NOMO-1 (cell line): ENCODE measurements around the gene GALNT15.

ENCODE experiments used
- DNase-seq, 2 experiments: peaks; one replicate each; lab custom pipeline; 2025; ENCODE audit not compliant: unreplicated experiment in 2 of 2; lab: John Stamatoyannopoulos, UW

Gene GALNT15

DNA sequence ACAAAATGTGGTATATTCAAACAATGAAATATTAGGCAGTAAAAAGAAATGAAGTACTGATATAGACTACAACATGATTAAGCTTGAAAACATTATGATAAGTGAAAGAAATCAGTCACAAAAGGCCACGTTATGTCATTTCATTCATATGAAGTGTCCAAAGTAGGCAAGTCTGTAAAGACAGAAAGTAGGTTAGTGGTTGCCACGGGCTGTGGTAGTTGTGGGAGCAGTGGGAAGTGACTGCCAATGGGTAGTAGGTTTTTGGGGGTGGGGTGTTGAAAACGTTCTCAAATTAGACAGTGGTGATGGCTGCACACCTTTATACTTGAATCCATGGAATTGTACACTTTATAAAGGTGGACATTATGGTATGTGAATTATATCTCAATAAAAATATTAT lies 12.1 kb downstream of the GALNT15 start:
- DNase-seq = no peak

DNA sequence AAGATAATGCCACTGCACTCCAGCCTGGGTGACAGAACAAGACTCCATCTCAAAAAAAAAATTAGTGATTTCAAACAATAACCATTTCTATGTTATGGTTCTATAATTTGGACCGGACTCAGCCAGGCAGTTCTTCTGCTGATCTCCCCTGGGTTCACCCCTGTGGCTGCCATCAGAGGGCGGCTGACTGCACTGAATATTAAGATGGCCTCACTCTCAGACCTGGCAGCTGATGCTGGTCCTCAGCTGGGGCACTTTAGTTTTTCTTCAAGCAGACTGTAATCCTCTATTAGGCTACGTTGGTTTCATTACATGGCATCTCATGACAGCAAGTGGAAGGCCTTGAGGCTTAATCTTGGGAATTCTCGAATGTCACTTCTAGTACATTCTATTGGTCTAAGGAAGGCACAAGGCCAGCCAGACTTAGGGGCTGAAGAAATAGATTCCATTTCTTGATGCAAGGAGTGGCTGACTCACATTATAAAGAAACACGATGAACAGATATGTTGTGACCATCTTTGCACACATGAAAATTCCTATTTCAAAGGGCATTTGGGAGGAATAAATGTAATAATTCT lies 12.8 kb downstream of the GALNT15 start:
- DNase-seq = no peak

DNA sequence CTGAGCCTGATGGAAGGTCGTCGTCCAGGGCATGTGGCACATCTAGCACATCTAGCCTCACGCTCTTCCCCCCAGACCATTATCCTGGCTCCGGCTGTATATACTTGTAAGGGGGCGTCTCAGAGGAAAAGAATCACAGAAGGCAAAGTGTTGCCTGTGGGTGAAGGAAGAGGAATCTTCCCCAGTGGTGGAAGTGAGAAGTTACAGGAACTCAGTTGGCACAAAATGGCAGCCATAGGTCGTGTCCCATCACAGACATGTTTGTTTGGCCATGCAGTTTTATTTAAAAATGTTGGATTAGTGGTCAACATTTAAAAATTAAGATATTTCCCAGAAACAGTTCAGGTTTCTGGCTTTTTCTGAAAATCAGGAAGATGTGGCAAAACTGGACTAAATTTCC lies 13.6 kb downstream of the GALNT15 start:
- no peak for DNase-seq

DNA sequence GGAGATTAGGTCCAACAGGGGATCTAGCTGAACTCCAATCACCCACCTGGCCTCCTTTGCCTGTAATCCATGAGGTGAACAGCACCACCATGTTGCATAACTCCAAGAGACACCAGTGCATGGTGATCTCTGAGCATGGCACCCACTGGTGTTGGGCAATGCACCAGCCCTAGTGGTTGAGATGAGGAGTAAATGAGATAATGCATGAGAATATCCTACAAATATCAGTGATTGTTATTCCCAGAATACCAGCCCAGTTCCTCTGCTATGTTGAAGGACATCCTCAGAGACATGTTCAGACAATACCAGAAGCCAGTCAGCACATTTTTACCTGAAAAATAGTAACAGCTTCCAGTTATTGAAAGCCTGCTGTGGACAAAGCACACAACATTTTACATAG lies 14.7 kb downstream of the GALNT15 start:
- no peak for DNase-seq

DNA sequence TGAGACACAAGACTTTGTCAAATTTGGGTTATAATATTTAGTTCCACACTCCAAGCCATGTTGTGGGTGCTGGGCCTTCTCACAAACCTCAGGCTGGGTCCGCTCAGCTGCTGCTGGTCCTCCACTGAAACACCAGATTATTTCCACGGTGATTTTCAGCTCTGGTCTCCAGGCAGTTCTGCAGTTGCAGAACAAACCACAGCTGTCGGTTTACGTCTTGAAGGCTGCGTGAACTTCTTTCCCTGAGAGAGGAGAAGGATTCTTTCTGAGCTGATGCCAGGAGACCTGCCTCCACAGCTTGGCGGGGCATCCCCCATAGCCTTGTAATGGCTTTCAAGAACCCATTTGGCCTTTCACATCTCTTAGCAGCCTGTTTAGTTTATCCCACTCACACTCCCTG lies 16.2 kb downstream of the GALNT15 start:
- DNase-seq = no peak

DNA sequence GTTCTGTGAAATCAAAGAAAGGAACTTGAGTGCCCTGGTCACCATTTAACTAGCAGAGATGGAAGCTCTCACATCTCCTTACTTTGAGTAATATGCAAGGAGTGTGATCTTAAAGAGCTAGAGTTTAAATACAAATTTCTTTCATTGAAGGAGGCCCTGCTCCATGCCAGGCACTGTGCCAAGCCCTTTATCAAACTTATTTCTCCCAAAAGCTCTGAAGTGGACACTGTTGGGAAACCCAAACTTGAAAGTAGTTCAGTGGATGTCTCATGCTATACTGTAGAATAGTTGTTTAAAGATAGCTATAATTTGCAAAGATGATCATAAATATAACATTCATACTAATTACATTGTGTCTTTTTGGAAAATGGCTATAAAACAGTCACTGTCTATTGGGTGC lies 17.1 kb downstream of the GALNT15 start:
- no peak for DNase-seq

DNA sequence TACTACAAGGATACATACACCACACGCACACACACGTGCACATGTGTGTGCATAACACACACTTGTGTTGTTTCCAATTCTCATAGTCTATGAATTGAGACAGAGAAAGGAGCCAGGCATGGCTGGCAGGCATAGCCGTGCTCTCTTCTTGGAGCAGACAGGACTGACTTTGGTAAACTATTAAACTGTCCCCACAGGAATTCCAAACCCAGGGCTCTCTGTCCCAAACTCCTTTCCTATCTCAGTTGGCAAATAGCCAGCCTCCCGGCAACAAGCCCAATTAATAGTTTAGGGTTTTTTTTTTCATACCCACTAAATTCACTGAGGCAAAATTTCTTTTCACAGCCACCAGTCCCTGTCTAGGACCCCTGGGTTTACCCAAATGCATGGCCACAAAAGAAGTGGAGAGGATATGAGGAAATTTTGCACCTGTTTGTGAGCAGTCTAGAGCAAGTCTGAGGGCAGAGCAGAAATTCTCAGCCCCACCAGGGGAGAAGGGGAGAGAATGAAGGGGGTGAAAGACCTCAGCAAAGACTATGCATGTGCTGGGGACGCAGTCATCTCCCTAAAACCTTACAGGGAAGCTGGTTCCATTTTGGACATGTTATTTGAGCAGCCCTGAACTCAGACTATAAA lies 17.8 kb downstream of the GALNT15 start:
- no peak for DNase-seq

DNA sequence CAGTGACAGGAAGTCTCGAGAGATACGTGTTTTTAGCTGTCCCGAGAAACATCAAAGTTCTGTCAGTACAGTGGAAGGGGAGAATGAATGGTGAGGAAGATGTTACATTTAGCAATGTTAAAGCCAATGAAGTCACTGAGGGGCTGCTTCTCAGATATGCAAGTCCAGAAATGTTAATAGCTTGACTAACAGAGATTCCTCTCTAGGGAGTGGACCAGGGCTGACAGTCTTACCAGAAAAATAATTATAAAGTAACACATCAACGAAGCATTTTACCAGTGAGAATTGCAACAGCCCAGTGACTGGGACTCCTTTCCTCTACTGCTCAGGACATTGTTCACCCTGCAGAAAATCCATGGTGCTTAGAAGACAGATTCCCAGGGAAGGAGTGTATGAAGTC lies 23.9 kb downstream of the GALNT15 start:
- DNase-seq = no peak

DNA sequence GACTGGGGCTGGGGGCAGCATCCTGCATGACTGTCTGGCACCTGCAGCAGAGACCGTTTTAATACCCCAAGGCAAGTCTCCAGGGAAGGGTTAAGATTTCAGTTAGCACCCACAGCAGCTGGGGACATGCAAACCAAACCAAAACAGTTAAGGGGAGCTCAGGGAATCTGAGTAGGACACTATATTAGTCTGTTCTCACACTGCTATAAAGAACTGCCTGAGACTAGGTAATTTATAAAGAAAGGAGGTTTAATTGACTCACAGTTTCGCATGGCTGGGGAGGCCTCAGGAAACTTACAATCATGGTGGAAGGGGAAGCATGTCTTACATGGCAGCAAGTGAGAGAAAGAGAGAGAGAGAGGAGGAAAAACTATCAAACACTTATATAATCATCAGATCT lies 25.3 kb downstream of the GALNT15 start:
- no peak for DNase-seq

DNA sequence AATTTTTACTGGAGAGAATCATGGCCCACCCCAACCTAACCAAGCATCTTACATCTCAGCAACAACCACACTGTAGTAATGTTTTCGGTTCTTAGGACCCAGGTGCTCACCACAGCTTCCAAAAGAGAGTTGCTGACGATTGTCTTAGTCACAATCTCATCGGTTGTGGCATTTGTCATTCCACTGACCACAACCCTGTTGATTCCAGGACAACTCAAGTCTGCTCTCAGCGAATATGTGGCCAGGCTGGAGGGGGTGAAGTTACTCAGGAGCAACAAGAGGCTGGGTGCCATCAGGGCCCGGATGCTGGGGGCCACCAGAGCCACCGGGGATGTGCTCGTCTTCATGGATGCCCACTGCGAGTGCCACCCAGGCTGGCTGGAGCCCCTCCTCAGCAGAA lies 25.9 kb downstream of the GALNT15 start:
- no peak for DNase-seq

DNA sequence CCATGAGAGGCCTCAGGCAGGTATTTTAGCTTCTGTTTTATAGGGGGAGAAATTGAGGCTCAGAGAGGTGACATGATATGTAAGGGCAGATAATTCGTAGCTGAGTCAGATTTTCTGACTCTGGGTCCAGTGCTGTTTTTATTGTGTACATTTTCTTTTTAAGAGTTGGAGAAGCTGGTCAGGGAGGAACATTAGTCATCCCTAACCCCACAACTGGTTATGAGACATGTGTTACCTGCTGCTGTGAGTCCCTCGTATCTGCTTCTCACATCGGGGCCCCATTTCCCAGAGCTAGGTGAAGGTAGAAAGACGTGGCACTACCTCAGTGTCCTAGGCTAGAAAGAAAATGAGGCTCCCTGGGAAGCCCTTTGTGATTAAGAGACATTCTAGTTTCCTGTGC lies 28.6 kb downstream of the GALNT15 start:
- no peak for DNase-seq

DNA sequence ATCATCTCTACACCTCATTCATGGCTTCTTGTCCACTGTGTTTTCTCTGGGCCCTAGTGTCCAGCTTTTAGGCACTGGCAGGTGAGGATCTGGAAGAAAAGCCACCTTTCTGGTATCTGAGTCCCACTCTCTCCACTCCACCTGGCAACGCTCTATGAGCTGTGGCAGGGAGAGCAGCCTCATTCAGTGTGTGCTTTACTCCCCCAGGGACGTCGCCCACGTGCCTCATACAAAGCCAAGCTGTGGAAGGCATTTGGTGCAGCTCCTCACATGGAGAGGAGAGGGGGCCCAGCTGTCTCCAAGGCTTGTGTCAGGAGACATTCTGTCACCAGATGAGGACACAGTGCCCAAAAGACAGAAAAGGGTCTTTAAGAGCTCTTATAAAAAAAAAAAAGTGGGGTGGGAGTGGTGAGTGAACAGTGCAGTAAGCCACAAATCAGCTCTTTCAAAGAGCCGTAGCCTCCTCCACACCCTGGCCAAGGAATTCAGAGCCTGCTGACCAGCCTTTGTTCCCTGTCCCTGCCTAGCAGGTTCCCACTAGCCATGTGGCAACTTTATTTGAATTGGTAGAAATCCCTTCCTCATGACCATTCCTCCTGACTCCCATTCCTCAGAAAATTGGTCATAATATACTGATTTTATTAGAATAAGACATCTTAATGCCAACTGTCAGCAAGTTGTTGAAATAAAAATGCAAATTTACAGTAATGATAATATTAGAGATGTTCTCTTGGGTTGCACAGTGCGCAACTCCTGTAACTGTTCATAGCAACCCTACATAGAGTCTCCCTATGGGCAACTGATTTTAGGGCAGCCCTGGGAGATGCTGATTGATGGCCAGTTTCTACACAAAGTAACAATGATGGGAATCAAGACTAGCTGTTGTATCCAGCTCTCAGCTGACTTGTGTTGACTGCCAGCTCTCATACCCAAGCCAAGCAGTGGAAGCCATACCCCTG lies 29.5 kb downstream of the GALNT15 start:
- no peak for DNase-seq

DNA sequence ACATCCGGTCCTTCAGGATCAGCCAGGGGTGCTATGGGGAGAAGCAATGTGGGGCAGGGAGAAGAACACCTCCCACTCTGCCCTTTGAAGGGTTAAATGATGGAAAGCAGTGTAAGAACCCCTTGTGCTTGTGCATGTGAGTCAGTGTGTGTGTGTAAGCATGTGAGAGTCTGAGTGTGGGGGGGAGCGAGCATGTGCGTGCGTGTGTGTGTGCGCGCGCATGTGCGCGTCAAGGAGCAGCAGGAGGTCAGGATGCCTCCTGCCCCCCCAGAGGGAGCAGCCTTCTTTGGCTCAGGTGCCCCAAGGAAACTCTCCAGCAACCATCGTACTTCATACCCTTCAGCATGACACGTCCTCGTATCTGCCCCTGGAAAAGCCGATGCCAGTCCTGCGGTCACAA lies 30.3 kb downstream of the GALNT15 start:
- no peak for DNase-seq

DNA sequence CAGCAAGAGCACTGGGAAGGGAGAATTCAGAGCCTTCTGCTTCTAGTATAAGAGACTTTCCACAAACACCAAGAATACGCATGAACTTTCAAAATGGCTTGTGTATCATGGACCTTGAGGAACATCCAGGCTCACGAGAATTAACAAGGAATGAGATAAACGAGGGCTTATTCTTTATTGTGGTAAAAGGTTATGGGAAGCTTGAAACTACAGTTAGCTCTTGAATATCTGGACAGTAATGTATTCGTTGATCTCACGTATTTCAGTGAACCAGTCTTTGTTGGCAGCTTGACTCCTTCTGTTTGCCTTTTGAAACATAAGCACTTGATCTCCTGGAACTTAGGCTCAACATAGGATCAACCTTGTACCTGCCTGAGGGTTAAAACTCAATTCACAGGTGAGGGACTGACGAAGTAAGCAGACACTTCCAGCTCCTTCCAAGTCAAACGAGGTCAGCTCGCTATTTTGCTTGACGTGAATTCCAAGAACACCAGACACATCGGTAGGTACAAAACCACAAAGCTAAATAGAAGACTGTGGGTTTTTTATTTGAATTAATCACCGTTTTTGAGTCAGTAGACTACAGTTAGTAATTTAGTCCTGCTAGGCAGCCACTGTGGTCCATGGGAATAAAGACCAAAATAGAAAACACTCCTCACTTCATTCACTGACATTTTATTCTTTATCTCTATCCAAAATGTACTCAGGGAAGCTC lies 30.8 kb downstream of the GALNT15 start:
- no peak for DNase-seq

DNA sequence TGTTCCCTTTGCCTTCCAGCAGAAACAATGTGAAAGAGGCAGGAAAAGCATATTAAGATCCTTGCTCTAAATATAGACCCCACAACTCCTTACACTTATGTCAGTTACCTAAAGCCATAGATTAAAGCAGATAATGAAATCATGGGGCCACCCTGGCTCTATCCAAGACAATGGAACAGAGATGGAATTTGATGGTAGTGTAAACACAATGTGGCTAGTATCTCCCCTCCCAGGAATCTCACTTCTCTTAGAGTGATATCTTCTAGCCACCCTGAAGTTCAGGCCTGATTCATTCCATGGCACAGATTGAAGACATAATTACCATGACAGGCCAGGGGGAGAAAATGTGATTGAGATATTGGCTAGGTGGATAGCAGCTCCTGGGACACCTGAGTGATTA lies 32.6 kb downstream of the GALNT15 start:
- no peak for DNase-seq

DNA sequence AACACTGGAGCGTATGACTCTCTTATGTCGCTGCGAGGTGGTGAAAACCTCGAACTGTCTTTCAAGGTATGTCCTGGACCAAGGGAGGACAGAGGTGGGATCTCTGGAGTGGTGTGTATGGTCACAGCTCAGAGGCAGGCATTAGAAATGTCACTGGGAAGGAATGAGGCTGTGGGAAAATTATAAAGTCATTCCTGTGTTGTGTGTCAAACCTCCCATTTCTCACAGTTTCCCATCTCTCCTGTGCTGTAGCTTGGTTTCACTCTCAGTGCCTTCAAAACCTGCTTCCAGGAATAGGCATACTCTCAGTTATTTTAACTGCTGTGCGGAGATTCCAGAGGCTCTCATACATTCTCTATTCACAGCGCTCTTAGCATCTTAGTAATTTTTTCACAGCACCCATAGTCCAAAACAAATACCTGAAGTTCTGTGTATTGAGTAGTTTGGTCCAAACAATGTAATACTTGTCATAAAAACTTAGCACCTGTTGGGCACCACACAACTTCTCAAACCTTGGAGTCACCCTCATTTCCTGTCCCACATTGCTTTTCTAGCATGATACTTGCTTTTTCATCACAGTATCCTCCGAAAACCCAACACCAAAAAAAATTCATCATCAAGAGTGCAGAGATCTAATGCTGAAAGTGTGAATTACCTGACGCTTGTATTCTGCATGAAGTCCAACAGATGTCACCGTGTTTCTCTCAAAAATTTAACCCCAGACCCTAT lies 36.9 kb downstream of the GALNT15 start:
- no peak for DNase-seq

DNA sequence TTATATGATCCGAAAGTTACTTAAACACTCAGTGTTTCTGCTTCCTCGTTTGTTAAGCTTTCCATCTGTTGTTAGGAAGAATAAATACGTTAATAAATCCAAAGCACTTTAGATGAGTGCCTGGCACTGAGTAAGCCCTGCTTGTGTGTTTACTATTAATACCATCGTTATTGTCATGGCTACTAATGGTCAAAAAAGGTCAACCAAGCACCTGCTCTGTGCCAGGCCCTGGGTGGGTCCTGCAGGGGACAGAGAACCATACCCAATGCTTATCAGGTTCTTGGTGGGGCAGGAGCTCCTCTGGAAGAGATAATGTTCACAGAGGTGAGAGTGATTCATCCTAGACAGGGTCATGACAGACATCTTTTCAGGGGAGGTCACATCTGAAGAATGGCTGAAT lies 39.9 kb downstream of the GALNT15 start:
- no peak for DNase-seq

DNA sequence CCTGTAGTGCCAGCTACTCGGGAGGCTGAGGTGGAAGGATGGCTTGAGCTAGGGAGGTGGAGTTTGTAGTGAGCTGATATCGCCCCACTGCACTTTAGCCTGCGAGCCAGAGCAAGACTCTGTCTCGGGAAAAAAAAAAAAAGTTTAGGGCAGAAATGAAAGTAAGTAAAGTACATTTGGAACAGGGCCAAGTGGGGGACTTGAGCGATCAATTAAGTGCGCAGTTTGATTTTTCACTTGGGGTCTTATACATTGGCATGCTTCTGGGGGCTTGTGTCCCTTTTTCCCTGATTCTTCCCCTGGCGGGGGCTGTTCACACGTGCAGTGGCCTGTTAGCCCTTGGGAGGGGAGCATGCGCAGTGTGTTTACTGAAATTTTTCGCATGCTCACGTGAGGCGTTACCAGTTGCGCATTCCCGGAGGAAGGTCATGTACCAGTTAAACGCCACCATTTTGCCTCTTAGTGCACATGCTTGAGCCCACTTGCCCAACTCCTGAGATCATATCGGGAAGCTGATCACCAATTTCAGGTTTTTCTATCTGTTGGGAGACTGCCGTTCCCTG lies 42.0 kb downstream of the GALNT15 start:
- no peak for DNase-seq

DNA sequence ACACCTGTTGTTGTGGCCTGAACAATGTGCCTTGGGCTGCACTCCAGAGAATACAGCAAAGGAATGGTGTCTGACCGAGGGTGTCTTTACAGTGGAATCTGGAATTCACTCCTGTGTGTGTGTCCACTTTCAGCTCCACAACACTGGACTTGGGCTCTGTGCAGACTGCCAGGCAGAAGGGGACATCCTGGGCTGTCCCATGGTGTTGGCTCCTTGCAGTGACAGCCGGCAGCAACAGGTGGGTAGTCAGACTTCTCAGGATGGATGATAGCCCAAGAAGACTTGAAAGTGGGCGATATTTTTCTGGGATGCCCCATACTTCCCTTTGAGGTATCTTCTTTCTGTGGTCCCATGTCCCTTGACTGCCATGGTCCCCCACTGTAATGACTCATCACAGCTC lies 45.3 kb downstream of the GALNT15 start:
- DNase-seq = no peak

DNA sequence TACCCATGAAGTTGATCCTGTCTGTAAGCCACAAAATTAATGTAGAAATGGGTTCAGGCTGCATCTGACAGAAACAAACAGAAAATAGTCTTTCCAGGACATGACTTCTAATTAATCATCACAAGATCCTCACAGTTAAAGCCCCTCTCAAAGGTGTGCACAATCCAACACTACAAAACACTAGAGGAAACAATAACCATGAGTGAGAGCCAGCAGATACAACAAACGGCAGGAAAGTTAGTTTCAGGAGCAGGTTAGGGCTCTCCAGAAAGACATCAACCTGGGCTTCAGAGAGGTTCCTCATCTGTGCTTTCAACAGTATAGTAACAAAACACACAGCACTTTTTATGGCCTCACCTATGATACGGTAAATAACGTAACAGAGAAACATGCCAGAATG lies 47.5 kb downstream of the GALNT15 start:
- no peak for DNase-seq
